A673 (cell line): ENCODE measurements around the gene ZNF614. TPM values are rescaled to one million over a fixed set of nuclear protein-coding genes. Genes with fewer than 3 reads are reported as not detected.

Experiments
- BruUV-seq: library from RNA; stranded (reverse); fragments of 400-500 nt; replicated peaks from 2 replicates; lab custom pipeline; 2021; lab: Mats Ljungman, UMichigan
- CTCF ChIA-PET: fragments of 300-600 bp; sonication (Branson Sonifier 250); formaldehyde crosslinking; loops from one replicate; lab custom pipeline; 2022; ENCODE audit warnings: antibody characterized with exemption; lab: Charles Lee
- POLR2A ChIA-PET: fragments of 300-600 bp; sonication (Branson Sonifier 250); formaldehyde crosslinking; loops from one replicate; lab custom pipeline; 2022; ENCODE audit warnings: antibody characterized with exemption; ENCODE audit not compliant: low non-redundant PET; lab: Charles Lee
- DNase-seq: peaks from one replicate; pipeline ENCODE4 v3.0.0-alpha.2; 2015; ENCODE audit warnings: low spot score
- H3K27ac ChIP-seq: fragments of 200-600 bp; sonication (generic); 2 replicates; pipeline ENCODE4 v1.5.1; 2016; ENCODE audit warnings: mixed run types, low read depth, mild to moderate bottlenecking, mixed read lengths, antibody characterized with exemption, low read length; ENCODE audit not compliant: poor library complexity, severe bottlenecking
- H3K27me3 ChIP-seq: fragments of 200-600 bp; sonication (generic); replicated peaks from 2 replicates; pipeline ENCODE4 v1.6.1; 2017; ENCODE audit warnings: mixed run types, low read depth, mild to moderate bottlenecking, mixed read lengths, antibody characterized with exemption, low read length; ENCODE audit not compliant: insufficient read depth, poor library complexity
- H3K36me3 ChIP-seq: fragments of 200-600 bp; sonication (generic); 2 replicates; pipeline ENCODE4 v1.6.1; 2016; ENCODE audit warnings: mixed run types, mild to moderate bottlenecking, mixed read lengths, antibody characterized with exemption, low read length; ENCODE audit not compliant: insufficient read depth, poor library complexity, severe bottlenecking
- H3K4me1 ChIP-seq: fragments of 200-600 bp; sonication (generic); 2 replicates; pipeline ENCODE4 v1.6.1; 2017; ENCODE audit warnings: mixed run types, mild to moderate bottlenecking, mixed read lengths, antibody characterized with exemption, low read length; ENCODE audit not compliant: insufficient read depth, poor library complexity, severe bottlenecking
- H3K4me3 ChIP-seq: fragments of 200-600 bp; sonication (generic); 2 replicates; pipeline ENCODE4 v1.5.1; 2016; ENCODE audit warnings: low read depth, mixed run types, mild to moderate bottlenecking, mixed read lengths, low read length; ENCODE audit not compliant: poor library complexity, severe bottlenecking
- H3K9me3 ChIP-seq: fragments of 200-600 bp; sonication (generic); 2 replicates; pipeline ENCODE4 v1.6.1; 2016; ENCODE audit warnings: mixed run types, low read depth, mild to moderate bottlenecking, mixed read lengths, antibody characterized with exemption, low read length; ENCODE audit not compliant: poor library complexity, severe bottlenecking
- EZH2 ChIP-seq: fragments of 200-600 bp; sonication (generic); IDR thresholded peaks from 2 replicates; pipeline ENCODE4 v1.6.1; 2017; ENCODE audit warnings: borderline replicate concordance, low read depth, mild to moderate bottlenecking, mixed read lengths, antibody characterized with exemption, low read length; ENCODE audit not compliant: poor library complexity, severe bottlenecking
- intact Hi-C: fragments of 100-400 bp; cut with micrococcal nuclease; formaldehyde crosslinking; loops from one replicate; pipeline ENCODE4 v1.10.0; 2022; ENCODE audit not compliant: unreplicated experiment
- total RNA-seq: library from RNA; stranded (reverse); gene quantifications from 2 replicates; pipeline ENCODE4 v1.2.3, GENCODE V29; 2021
- TF ChIP-seq, protein P1 (sequence below): fragments of 300-800, 200-600 bp; sonication (generic); conservative IDR thresholded peaks from 2 replicates; pipeline ENCODE4 v1.5.1; 2017; ENCODE audit warnings: low read depth, mild to moderate bottlenecking, antibody characterized with exemption, low read length, moderate library complexity, mixed read lengths

The ZNF614 gene
- total RNA-seq, 1 experiment from 2014 or later: 12.5 TPM

- POLR2A ChIA-PET: no interaction called here
- no TSS peak for BruUV-seq
Observed at GRCh38 chr19:51980116-51980736, 48.0 kb downstream of the ZNF614 start.

GRCh38 chr19:51978882-51979281, 49.3 kb downstream of the ZNF614 start:
- Histone ChIP-seq H3K27me3 (no peaks in the 10 kb centered on the region), H3K27ac (no peak overlapping the region), H3K4me3 (no peak overlapping the region), H3K36me3 (peaks cover 6% of the 10 kb centered on the region), H3K9me3 (peaks cover 42% of the 10 kb centered on the region), H3K4me1 (no peaks in the 10 kb centered on the region)
- DNase-seq: no peak
- no peak for TF ChIP-seq EZH2
- TF ChIP-seq, protein P1, sequence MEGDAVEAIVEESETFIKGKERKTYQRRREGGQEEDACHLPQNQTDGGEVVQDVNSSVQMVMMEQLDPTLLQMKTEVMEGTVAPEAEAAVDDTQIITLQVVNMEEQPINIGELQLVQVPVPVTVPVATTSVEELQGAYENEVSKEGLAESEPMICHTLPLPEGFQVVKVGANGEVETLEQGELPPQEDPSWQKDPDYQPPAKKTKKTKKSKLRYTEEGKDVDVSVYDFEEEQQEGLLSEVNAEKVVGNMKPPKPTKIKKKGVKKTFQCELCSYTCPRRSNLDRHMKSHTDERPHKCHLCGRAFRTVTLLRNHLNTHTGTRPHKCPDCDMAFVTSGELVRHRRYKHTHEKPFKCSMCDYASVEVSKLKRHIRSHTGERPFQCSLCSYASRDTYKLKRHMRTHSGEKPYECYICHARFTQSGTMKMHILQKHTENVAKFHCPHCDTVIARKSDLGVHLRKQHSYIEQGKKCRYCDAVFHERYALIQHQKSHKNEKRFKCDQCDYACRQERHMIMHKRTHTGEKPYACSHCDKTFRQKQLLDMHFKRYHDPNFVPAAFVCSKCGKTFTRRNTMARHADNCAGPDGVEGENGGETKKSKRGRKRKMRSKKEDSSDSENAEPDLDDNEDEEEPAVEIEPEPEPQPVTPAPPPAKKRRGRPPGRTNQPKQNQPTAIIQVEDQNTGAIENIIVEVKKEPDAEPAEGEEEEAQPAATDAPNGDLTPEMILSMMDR: no peak
- BruUV-seq: no TSS peak
- intact Hi-C loops: no loop called here
- ChIA-PET POLR2A (no interaction called here), CTCF (no interaction called here)

More at GRCh38 chr19:51980116-51980736, 48.0 kb downstream of the ZNF614 start:
- no peaks in the 10 kb centered on the region for H3K4me1 ChIP-seq
- CTCF ChIA-PET: no interaction called here
- H3K4me3 ChIP-seq: no peak overlapping the region
- H3K9me3 ChIP-seq: peaks cover 39% of the 10 kb centered on the region
- H3K36me3 ChIP-seq: no peaks in the 10 kb centered on the region
- no peak for DNase-seq
- no peaks in the 10 kb centered on the region for H3K27me3 ChIP-seq
- H3K27ac ChIP-seq: no peak overlapping the region
- intact Hi-C loops: no loop called here
- TF ChIP-seq, protein P1: no peak
- no peak for TF ChIP-seq EZH2

DNA sequence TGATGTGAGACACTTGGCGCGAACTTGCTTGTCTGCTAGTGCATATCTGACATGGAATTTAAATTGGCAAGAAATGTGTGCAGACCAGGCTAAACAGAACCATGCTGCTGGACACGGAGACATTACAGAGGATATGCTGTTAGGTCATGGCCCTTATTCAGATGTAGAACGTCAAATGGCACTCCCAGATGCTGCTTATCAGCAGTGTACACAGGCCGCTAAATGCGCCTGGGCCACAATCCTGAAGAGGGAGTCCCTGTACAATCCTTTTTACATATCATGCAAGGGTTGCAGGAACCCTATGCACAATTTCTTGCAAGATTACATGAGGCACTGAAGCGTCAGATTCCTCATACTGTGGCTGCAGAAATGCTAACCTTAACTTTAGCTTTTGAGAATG, 50.8 kb downstream of the ZNF614 start:
- CTCF ChIA-PET: no interaction called here
- BruUV-seq: no TSS peak
- POLR2A ChIA-PET: no interaction called here

More for the DNA sequence above, 50.8 kb downstream of the ZNF614 start:
- H3K4me3 ChIP-seq: no peak overlapping the region
- no peak for TF ChIP-seq EZH2
- TF ChIP-seq, protein P1: no peak
- intact Hi-C loops: no loop called here
- H3K27me3 ChIP-seq: no peaks in the 10 kb centered on the region
- no peaks in the 10 kb centered on the region for H3K4me1 ChIP-seq
- H3K36me3 ChIP-seq: peaks cover 18% of the 10 kb centered on the region
- H3K9me3 ChIP-seq: peaks cover 57% of the 10 kb centered on the region
- DNase-seq: no peak
- H3K27ac ChIP-seq: no peak overlapping the region
